Activated T-cell treated with anti-CD3 and anti-CD28 coated beads, Interleukin-2, amount 50 U/mL, for 24 hours (primary cell): ENCODE measurements around the gene HOXA6.

ENCODE experiments used
- DNase-seq: peaks from one replicate; pipeline ENCODE4 v3.0.0-alpha.2; 2020
- H3K27ac Mint-ChIP-seq: 2 replicates; pipeline ENCODE4 v1.8.0; 2020; ENCODE audit warnings: mild to moderate bottlenecking, mixed read lengths
- H3K27me3 Mint-ChIP-seq: 2 replicates; pipeline ENCODE4 v1.8.0; 2020; ENCODE audit warnings: mixed read lengths
- H3K36me3 Mint-ChIP-seq: 2 replicates; pipeline ENCODE4 v1.8.0; 2020; ENCODE audit warnings: low read depth, mixed read lengths
- H3K4me1 Mint-ChIP-seq: 2 replicates; pipeline ENCODE4 v1.8.0; 2020; ENCODE audit warnings: low read depth, mixed read lengths
- H3K4me3 Mint-ChIP-seq: 2 replicates; pipeline ENCODE4 v1.8.0; 2020; ENCODE audit warnings: mild to moderate bottlenecking, moderate library complexity, mixed read lengths
- H3K9me3 Mint-ChIP-seq: 2 replicates; pipeline ENCODE4 v1.8.0; 2020; ENCODE audit warnings: mixed read lengths

HOXA6 gene

GRCh38 chr7:27138472-27138871 lies 9.1 kb downstream of the HOXA6 start:
- Mint-ChIP-seq H3K9me3 (peaks cover 2% of the 10 kb centered on the region), H3K27ac (no peak overlapping the region), H3K4me1 (peaks cover 24% of the 10 kb centered on the region), H3K4me3 (no peak overlapping the region), H3K27me3 (peaks cover 72% of the 10 kb centered on the region), H3K36me3 (no peaks in the 10 kb centered on the region)
- no peak for DNase-seq

GRCh38 chr7:27137640-27138315 lies 9.8 kb downstream of the HOXA6 start:
- peaks cover 2% of the 10 kb centered on the region for H3K9me3 Mint-ChIP-seq

GRCh38 chr7:27134392-27134791 lies 13.2 kb downstream of the HOXA6 start:
- Mint-ChIP-seq H3K4me1 (peaks cover 27% of the 10 kb centered on the region), H3K27me3 (peaks cover 79% of the 10 kb centered on the region), H3K9me3 (peaks cover 2% of the 10 kb centered on the region), H3K36me3 (no peaks in the 10 kb centered on the region), H3K27ac (no peak overlapping the region), H3K4me3 (no peak overlapping the region)
- DNase-seq: no peak

More at GRCh38 chr7:27137640-27138315, 9.8 kb downstream of the HOXA6 start:
- Mint-ChIP-seq H3K4me3 (no peak overlapping the region), H3K27me3 (peaks cover 75% of the 10 kb centered on the region), H3K4me1 (peaks cover 24% of the 10 kb centered on the region), H3K27ac (no peak overlapping the region), H3K36me3 (no peaks in the 10 kb centered on the region)
- no peak for DNase-seq

GRCh38 chr7:27133409-27134231 lies 14.0 kb downstream of the HOXA6 start:
- H3K4me1 Mint-ChIP-seq: peaks cover 27% of the 10 kb centered on the region
- H3K4me3 Mint-ChIP-seq: no peak overlapping the region
- no peak overlapping the region for H3K27ac Mint-ChIP-seq
- H3K36me3 Mint-ChIP-seq: no peaks in the 10 kb centered on the region
- H3K27me3 Mint-ChIP-seq: peaks cover 83% of the 10 kb centered on the region
- DNase-seq: no peak
- peaks cover 2% of the 10 kb centered on the region for H3K9me3 Mint-ChIP-seq

- Mint-ChIP-seq H3K4me1 (peaks cover 27% of the 10 kb centered on the region), H3K36me3 (no peaks in the 10 kb centered on the region), H3K9me3 (peaks cover 2% of the 10 kb centered on the region), H3K27ac (no peak overlapping the region), H3K27me3 (peaks cover 83% of the 10 kb centered on the region), H3K4me3 (no peak overlapping the region)
- DNase-seq: no peak
These were observed 14.6 kb downstream of the HOXA6 start for GRCh38 chr7:27132978-27133377.

GRCh38 chr7:27132214-27132613 lies 15.4 kb downstream of the HOXA6 start:
- DNase-seq: no peak
- Mint-ChIP-seq H3K4me1 (peaks cover 27% of the 10 kb centered on the region), H3K9me3 (peaks cover 2% of the 10 kb centered on the region), H3K4me3 (no peak overlapping the region), H3K36me3 (no peaks in the 10 kb centered on the region), H3K27ac (no peak overlapping the region), H3K27me3 (peaks cover 83% of the 10 kb centered on the region)

- peaks cover 2% of the 10 kb centered on the region for H3K9me3 Mint-ChIP-seq
- H3K4me3 Mint-ChIP-seq: peak overlapping the region; percentile 62
- H3K4me1 Mint-ChIP-seq: peaks cover 27% of the 10 kb centered on the region
- no peak for DNase-seq
- peaks cover 83% of the 10 kb centered on the region for H3K27me3 Mint-ChIP-seq
- H3K36me3 Mint-ChIP-seq: no peaks in the 10 kb centered on the region
- H3K27ac Mint-ChIP-seq: no peak overlapping the region
These were observed 16.2 kb downstream of the HOXA6 start for GRCh38 chr7:27131390-27131819.

GRCh38 chr7:27130540-27131389 lies 16.8 kb downstream of the HOXA6 start, which contains the start of gene HOXA4:
HOXA4 (minus strand) TSS chr7:27130757; CDS start chr7:27130733, 24 bp downstream.
- no peak within 1 kb of the TSS for H3K27ac Mint-ChIP-seq
- peaks cover 2% of the 10 kb centered on the region for H3K9me3 Mint-ChIP-seq
- peaks cover 81% of the 10 kb centered on the region for H3K27me3 Mint-ChIP-seq
- H3K4me1 Mint-ChIP-seq: peaks cover 23% of the 10 kb centered on the region
- peak; percentile 84 for DNase-seq
- peak within 1 kb of the TSS; percentile 62 for H3K4me3 Mint-ChIP-seq
- no peaks in the 10 kb centered on the region for H3K36me3 Mint-ChIP-seq

- H3K4me3 Mint-ChIP-seq: no peak overlapping the region
- H3K4me1 Mint-ChIP-seq: peaks cover 16% of the 10 kb centered on the region
- no peak overlapping the region for H3K27ac Mint-ChIP-seq
- peaks cover 82% of the 10 kb centered on the region for H3K27me3 Mint-ChIP-seq
- no peaks in the 10 kb centered on the region for H3K36me3 Mint-ChIP-seq
- DNase-seq: peak; percentile 40
- H3K9me3 Mint-ChIP-seq: peaks cover 2% of the 10 kb centered on the region
These were observed 17.6 kb downstream of the HOXA6 start for GRCh38 chr7:27129729-27130539.

GRCh38 chr7:27128776-27129728 lies 18.5 kb downstream of the HOXA6 start:
- no peak overlapping the region for H3K4me3 Mint-ChIP-seq
- H3K4me1 Mint-ChIP-seq: peaks cover 8% of the 10 kb centered on the region
- peaks cover 83% of the 10 kb centered on the region for H3K27me3 Mint-ChIP-seq
- H3K9me3 Mint-ChIP-seq: no peaks in the 10 kb centered on the region
- no peak for DNase-seq
- H3K27ac Mint-ChIP-seq: no peak overlapping the region
- no peaks in the 10 kb centered on the region for H3K36me3 Mint-ChIP-seq

GRCh38 chr7:27128034-27128433 lies 19.5 kb downstream of the HOXA6 start:
- DNase-seq: no peak
- H3K4me1 Mint-ChIP-seq: peaks cover 3% of the 10 kb centered on the region
- no peak overlapping the region for H3K27ac Mint-ChIP-seq
- no peak overlapping the region for H3K4me3 Mint-ChIP-seq
- H3K36me3 Mint-ChIP-seq: no peaks in the 10 kb centered on the region
- H3K9me3 Mint-ChIP-seq: no peaks in the 10 kb centered on the region
- H3K27me3 Mint-ChIP-seq: peaks cover 78% of the 10 kb centered on the region

GRCh38 chr7:27126596-27127327 lies 20.8 kb downstream of the HOXA6 start:
- H3K4me3 Mint-ChIP-seq: no peak overlapping the region
- DNase-seq: no peak
- no peaks in the 10 kb centered on the region for H3K36me3 Mint-ChIP-seq
- peaks cover 3% of the 10 kb centered on the region for H3K4me1 Mint-ChIP-seq
- no peak overlapping the region for H3K27ac Mint-ChIP-seq
- no peaks in the 10 kb centered on the region for H3K9me3 Mint-ChIP-seq
- H3K27me3 Mint-ChIP-seq: peaks cover 67% of the 10 kb centered on the region
